ENCODE data around the gene ZNF76. TPM values are rescaled to one million over a fixed set of nuclear protein-coding genes. Genes with fewer than 3 reads are reported as not detected.
A peak's percentile ranks its signal among the peaks of the same experiment; 100 is the strongest.

ZNF76 gene
- total and polyA plus RNA-seq, 4 donors, result 10.6 to 18.4 (median 12.4) TPM

DNA sequence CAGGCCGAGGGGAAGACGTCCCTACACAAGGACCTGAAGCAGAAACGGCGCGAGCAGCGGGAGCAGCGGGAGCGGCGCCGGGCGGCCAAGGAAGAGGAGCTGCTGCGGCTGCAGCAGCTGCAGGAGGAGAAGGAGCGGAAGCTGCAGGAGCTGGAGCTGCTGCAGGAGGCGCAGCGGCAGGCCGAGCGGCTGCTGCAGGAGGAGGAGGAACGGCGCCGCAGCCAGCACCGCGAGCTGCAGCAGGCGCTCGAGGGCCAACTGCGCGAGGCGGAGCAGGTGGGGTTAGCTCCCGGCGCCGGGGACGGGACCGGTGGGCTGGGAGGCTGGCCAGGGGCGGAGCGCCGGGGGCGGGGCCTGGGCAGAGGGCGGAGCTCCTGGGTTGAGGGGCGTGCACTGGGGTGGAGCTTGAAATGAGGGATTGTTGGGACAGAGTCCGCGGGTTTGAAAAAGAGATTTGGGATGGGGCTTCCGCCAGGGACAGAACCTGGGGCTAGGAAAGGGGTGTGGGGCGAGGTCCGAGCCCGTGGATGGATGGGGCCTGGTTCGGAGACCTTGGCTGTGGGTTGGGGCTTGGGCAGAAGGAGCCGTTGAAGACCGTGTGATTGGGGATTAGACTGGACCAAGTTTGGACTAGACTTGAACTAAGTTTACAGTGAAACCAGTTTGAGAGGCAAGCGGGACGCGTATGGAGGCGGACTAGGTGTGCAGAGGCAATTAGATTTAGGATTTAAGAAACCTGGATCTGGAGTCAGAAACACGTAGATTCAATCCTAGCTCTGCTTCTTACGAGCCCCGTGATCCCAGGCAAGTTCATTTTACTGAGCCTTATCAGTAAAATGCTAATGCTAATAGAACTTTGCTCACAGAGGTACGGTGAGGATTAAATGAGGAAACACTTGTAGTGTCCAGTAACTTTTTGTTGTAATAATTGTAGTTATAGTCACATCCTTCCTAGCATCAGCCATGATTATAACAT is 58.9 kb downstream of the ZNF76 start:
- Histone ChIP-seq H3K27me3 (ENCODE audit: control insufficient read depth in 4 of 4, insufficient read depth in 4 of 4, low read length in 3 of 4) (no peaks in the 10 kb centered on the region), H3K4me1 (ENCODE audit: control insufficient read depth in 4 of 4, insufficient read depth in 4 of 4, low read length in 3 of 4) (peaks cover 3 to 18% (median 9%) of the 10 kb centered on the region in 4 donors), H3K27ac (ENCODE audit: low read depth in 1 of 2, low read length in 2 of 2) (peak overlapping the region; percentile 26 to 53), H3K9ac (ENCODE audit: low read depth in 1 of 2, low read length in 2 of 2) (peak overlapping the region in 1 of 2 donors; percentile 6), H3K36me3 (ENCODE audit: control insufficient read depth in 4 of 4, insufficient read depth in 3 of 4, low read depth in 1 of 4, low read length in 3 of 4) (no peaks in the 10 kb centered on the region), H3K9me3 (ENCODE audit: control insufficient read depth in 4 of 4, low read length in 3 of 4) (no peaks in the 10 kb centered on the region), H3K4me3 (ENCODE audit: low read depth in 1 of 3, low read length in 3 of 3) (peak overlapping the region; percentile 45 to 76 (median 60))
- WGBS, result 20% methylated on average over 55 of the region's 55 CpGs
- DNase-seq (ENCODE audit: low spot score), result peak; percentile 82
- TF ChIP-seq, protein P1, sequence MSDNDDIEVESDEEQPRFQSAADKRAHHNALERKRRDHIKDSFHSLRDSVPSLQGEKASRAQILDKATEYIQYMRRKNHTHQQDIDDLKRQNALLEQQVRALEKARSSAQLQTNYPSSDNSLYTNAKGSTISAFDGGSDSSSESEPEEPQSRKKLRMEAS (IDR thresholded peaks at IDR 0.05), result no peak
- TF ChIP-seq RXRA (IDR thresholded peaks at IDR 0.05) (peak in 1 of 2 donors; percentile 25), TAF1 (conservative IDR thresholded peaks at IDR 0.05) (no peak), GABPA (IDR thresholded peaks at IDR 0.05 in 1 of 2, conservative IDR thresholded peaks at IDR 0.05 in 1 of 2) (no peak), EGR1 (IDR thresholded peaks at IDR 0.05; ENCODE audit: low read depth in 2 of 2) (no peak), HNF4G (IDR thresholded peaks at IDR 0.05) (no peak), YY1 (IDR thresholded peaks at IDR 0.05) (no peak), FOXA2 (IDR thresholded peaks at IDR 0.05) (no peak), JUND (IDR thresholded peaks at IDR 0.05) (no peak), NR2F2 (IDR thresholded peaks at IDR 0.05) (no peak), HNF4A (conservative IDR thresholded peaks at IDR 0.05) (peak; percentile 54 to 59), SP1 (IDR thresholded peaks at IDR 0.05) (peak; percentile 59), RAD21 (IDR thresholded peaks at IDR 0.05) (no peak)
- TF ChIP-seq, protein P2, sequence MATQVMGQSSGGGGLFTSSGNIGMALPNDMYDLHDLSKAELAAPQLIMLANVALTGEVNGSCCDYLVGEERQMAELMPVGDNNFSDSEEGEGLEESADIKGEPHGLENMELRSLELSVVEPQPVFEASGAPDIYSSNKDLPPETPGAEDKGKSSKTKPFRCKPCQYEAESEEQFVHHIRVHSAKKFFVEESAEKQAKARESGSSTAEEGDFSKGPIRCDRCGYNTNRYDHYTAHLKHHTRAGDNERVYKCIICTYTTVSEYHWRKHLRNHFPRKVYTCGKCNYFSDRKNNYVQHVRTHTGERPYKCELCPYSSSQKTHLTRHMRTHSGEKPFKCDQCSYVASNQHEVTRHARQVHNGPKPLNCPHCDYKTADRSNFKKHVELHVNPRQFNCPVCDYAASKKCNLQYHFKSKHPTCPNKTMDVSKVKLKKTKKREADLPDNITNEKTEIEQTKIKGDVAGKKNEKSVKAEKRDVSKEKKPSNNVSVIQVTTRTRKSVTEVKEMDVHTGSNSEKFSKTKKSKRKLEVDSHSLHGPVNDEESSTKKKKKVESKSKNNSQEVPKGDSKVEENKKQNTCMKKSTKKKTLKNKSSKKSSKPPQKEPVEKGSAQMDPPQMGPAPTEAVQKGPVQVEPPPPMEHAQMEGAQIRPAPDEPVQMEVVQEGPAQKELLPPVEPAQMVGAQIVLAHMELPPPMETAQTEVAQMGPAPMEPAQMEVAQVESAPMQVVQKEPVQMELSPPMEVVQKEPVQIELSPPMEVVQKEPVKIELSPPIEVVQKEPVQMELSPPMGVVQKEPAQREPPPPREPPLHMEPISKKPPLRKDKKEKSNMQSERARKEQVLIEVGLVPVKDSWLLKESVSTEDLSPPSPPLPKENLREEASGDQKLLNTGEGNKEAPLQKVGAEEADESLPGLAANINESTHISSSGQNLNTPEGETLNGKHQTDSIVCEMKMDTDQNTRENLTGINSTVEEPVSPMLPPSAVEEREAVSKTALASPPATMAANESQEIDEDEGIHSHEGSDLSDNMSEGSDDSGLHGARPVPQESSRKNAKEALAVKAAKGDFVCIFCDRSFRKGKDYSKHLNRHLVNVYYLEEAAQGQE (IDR thresholded peaks at IDR 0.05), result no peak
- TF ChIP-seq, protein P3, sequence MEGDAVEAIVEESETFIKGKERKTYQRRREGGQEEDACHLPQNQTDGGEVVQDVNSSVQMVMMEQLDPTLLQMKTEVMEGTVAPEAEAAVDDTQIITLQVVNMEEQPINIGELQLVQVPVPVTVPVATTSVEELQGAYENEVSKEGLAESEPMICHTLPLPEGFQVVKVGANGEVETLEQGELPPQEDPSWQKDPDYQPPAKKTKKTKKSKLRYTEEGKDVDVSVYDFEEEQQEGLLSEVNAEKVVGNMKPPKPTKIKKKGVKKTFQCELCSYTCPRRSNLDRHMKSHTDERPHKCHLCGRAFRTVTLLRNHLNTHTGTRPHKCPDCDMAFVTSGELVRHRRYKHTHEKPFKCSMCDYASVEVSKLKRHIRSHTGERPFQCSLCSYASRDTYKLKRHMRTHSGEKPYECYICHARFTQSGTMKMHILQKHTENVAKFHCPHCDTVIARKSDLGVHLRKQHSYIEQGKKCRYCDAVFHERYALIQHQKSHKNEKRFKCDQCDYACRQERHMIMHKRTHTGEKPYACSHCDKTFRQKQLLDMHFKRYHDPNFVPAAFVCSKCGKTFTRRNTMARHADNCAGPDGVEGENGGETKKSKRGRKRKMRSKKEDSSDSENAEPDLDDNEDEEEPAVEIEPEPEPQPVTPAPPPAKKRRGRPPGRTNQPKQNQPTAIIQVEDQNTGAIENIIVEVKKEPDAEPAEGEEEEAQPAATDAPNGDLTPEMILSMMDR (IDR thresholded peaks at IDR 0.05; ENCODE audit: low read depth, low read length, missing input control), result no peak
- TF ChIP-seq, protein P4, sequence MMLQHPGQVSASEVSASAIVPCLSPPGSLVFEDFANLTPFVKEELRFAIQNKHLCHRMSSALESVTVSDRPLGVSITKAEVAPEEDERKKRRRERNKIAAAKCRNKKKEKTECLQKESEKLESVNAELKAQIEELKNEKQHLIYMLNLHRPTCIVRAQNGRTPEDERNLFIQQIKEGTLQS (IDR thresholded peaks at IDR 0.05), result no peak

Data from liver (tissue), 9 donors.